D721Med (cell line): ENCODE measurements around the gene P4HTM.

Experiments
- DNase-seq: peaks from one replicate; pipeline ENCODE4 v3.0.0; 2011; ENCODE audit warnings: low spot score; ENCODE audit not compliant: insufficient read length
- FAIRE-seq: peaks from 2 replicates; lab custom pipeline; 2011; peaks lifted over from hg19 to GRCh38; lab: Jason Lieb, UNC
- CTCF ChIP-seq: IDR thresholded peaks from 2 replicates; pipeline ENCODE4 v1.5.1; 2012; ENCODE audit warnings: mild to moderate bottlenecking, control low read depth; ENCODE audit not compliant: insufficient read depth; ENCODE audit errors: missing control alignments

The P4HTM gene

GRCh38 chr3:48952510-48953118 is 37.4 kb upstream of the P4HTM start:
- peak; percentile 33 for TF ChIP-seq CTCF
- FAIRE-seq (no peak), DNase-seq (no peak)

GRCh38 chr3:48957006-48957705 is 32.9 kb upstream of the P4HTM start:
- FAIRE-seq = no peak
- no peak for TF ChIP-seq CTCF
- no peak for DNase-seq

- TF ChIP-seq CTCF = no peak
- no peak for FAIRE-seq
- DNase-seq = no peak
These were observed 29.1 kb upstream of the P4HTM start for GRCh38 chr3:48960841-48961413.

GRCh38 chr3:48962340-48962739 is 27.7 kb upstream of the P4HTM start:
- FAIRE-seq = no peak
- TF ChIP-seq CTCF = no peak

GRCh38 chr3:48962939-48963338 is 27.1 kb upstream of the P4HTM start:
- FAIRE-seq (no peak), DNase-seq (no peak)
- TF ChIP-seq CTCF = no peak

More at GRCh38 chr3:48962340-48962739, 27.7 kb upstream of the P4HTM start:
- DNase-seq = no peak

- DNase-seq (no peak), FAIRE-seq (no peak)
- no peak for TF ChIP-seq CTCF
These were observed 26.4 kb upstream of the P4HTM start for GRCh38 chr3:48963591-48963990.

GRCh38 chr3:48966367-48966766 is 23.7 kb upstream of the P4HTM start:
- FAIRE-seq = no peak
- DNase-seq = no peak
- TF ChIP-seq CTCF = no peak
